GM21360 (cell line): Measurements from ENCODE around the gene MR1.

Experiments
- ATAC-seq: cut with Tn5 transposase; IDR thresholded peaks from one replicate; pipeline ENCODE4 v1.9.1; 2021; ENCODE audit warnings: mild to moderate bottlenecking, moderate library complexity; ENCODE audit not compliant: unreplicated experiment

The MR1 gene

GRCh38 chr1:181089017-181089675 is 55.4 kb downstream of the MR1 start:
- ATAC-seq: peak; percentile 1

- ATAC-seq: peak; percentile 38
Measured at GRCh38 chr1:181089676-181090544, 56.1 kb downstream of the MR1 start.

GRCh38 chr1:181090641-181091126 is 56.9 kb downstream of the MR1 start:
- ATAC-seq: no peak

- no peak for ATAC-seq
Measured at GRCh38 chr1:181091309-181092040, 57.7 kb downstream of the MR1 start.

- no peak for ATAC-seq
Measured at GRCh38 chr1:181092056-181092455, 58.3 kb downstream of the MR1 start.

GRCh38 chr1:181092883-181093458 is 59.2 kb downstream of the MR1 start:
- ATAC-seq: no peak

- ATAC-seq: no peak
Measured at GRCh38 chr1:181094416-181095212, 60.8 kb downstream of the MR1 start.

- no peak for ATAC-seq
Measured at GRCh38 chr1:181095260-181095659, 61.5 kb downstream of the MR1 start.

- no peak for ATAC-seq
Measured at GRCh38 chr1:181095763-181096184, 62.0 kb downstream of the MR1 start.

- ATAC-seq: no peak
Measured at GRCh38 chr1:181097242-181097641, 63.5 kb downstream of the MR1 start.

GRCh38 chr1:181099152-181100014 is 65.6 kb downstream of the MR1 start:
- ATAC-seq: peak; percentile 51

GRCh38 chr1:181100015-181100905 is 66.5 kb downstream of the MR1 start:
- no peak for ATAC-seq

GRCh38 chr1:181100934-181101333 is 67.2 kb downstream of the MR1 start:
- no peak for ATAC-seq

GRCh38 chr1:181101581-181102226 is 67.9 kb downstream of the MR1 start:
- no peak for ATAC-seq

GRCh38 chr1:181102841-181103240 is 69.1 kb downstream of the MR1 start:
- ATAC-seq: no peak

- no peak for ATAC-seq
Measured at GRCh38 chr1:181103399-181103798, 69.6 kb downstream of the MR1 start.

- no peak for ATAC-seq
Measured at GRCh38 chr1:181104042-181104789, 70.4 kb downstream of the MR1 start.
